HepG2 (cell line): ENCODE results near the gene MBLAC2. TPM values are rescaled to one million over a fixed set of nuclear protein-coding genes. Genes with fewer than 3 reads are reported as not detected.

ENCODE experiments used
- MTA3 ChIP-seq: sonication (generic); formaldehyde crosslinking; IDR thresholded peaks from 2 replicates; pipeline ENCODE4 v1.4.0; 2020; ENCODE audit warnings: missing genetic modification reagents
- ZNF326 ChIP-seq: sonication (generic); formaldehyde crosslinking; IDR thresholded peaks from 2 replicates; pipeline ENCODE4 v1.4.0; 2020; ENCODE audit warnings: missing genetic modification reagents, borderline replicate concordance
- ZNF430 ChIP-seq: sonication (generic); formaldehyde crosslinking; IDR thresholded peaks from 2 replicates; pipeline ENCODE4 v1.9.0; 2021; ENCODE audit warnings: mild to moderate bottlenecking, missing genetic modification reagents
- polyA plus RNA-seq, 8 experiments: library from polyadenylated mRNA; depleted of rRNA in 3 of 8; stranded (reverse) in 7 of 8; unstranded in 1 of 8; fragments of >200 nt; fragmentation: Illumina TruSeq in 4 of 8; extraction: Trizol in 4 of 8; gene quantifications; 2 replicates each; pipeline versions ENCODE4 v1.2.1 to v1.2.3, GENCODE V29; 2011 to 2016; ENCODE audit warnings: low read depth in 4 of 8, missing spikeins in 1 of 8, mixed read lengths in 1 of 8; ENCODE audit not compliant: insufficient read depth in 1 of 8
- total RNA-seq, 5 experiments: library from RNA; depleted of rRNA; stranded (reverse); fragments of >200 nt; fragmentation: Illumina TruSeq; extraction: Trizol; gene quantifications; 2 replicates each; pipeline ENCODE4 v1.2.3, GENCODE V29; 2016; ENCODE audit warnings: low read depth in 1 of 5
- TF ChIP-seq, protein P1 (sequence below): sonication (generic); formaldehyde crosslinking; IDR thresholded peaks from 2 replicates; pipeline ENCODE4 v1.5.0; 2020; ENCODE audit warnings: mild to moderate bottlenecking, missing genetic modification reagents, borderline replicate concordance
- TF ChIP-seq, protein P2 (sequence below): IDR thresholded peaks from 2 replicates; pipeline ENCODE4 v1.6.1; 2016; ENCODE audit warnings: low read depth
- TF ChIP-seq, protein P3 (sequence below): sonication (generic); formaldehyde crosslinking; IDR thresholded peaks from 2 replicates; pipeline ENCODE4 v1.8.0; 2022; ENCODE audit warnings: missing genetic modification reagents, mild to moderate bottlenecking, moderate library complexity, borderline replicate concordance
- TF ChIP-seq, protein P4 (sequence below): sonication (generic); formaldehyde crosslinking; IDR thresholded peaks from 2 replicates; pipeline ENCODE4 v1.8.0; 2022; ENCODE audit warnings: low read depth, missing genetic modification reagents
- TF ChIP-seq, protein P5 (sequence below): IDR thresholded peaks from 2 replicates; pipeline ENCODE4 v1.6.1; 2012; ENCODE audit warnings: low read length, improper control_type of control experiment
- TF ChIP-seq, protein P6 (sequence below): sonication (generic); formaldehyde crosslinking; IDR thresholded peaks from 2 replicates; pipeline ENCODE4 v1.5.0; 2020; ENCODE audit warnings: missing genetic modification reagents

The MBLAC2 gene
- total and polyA plus RNA-seq, 2 of the 13 experiments (the other 11 are each of a cell fraction or from before 2014, with no cell fraction given): 2.9 to 4.1 TPM

DNA sequence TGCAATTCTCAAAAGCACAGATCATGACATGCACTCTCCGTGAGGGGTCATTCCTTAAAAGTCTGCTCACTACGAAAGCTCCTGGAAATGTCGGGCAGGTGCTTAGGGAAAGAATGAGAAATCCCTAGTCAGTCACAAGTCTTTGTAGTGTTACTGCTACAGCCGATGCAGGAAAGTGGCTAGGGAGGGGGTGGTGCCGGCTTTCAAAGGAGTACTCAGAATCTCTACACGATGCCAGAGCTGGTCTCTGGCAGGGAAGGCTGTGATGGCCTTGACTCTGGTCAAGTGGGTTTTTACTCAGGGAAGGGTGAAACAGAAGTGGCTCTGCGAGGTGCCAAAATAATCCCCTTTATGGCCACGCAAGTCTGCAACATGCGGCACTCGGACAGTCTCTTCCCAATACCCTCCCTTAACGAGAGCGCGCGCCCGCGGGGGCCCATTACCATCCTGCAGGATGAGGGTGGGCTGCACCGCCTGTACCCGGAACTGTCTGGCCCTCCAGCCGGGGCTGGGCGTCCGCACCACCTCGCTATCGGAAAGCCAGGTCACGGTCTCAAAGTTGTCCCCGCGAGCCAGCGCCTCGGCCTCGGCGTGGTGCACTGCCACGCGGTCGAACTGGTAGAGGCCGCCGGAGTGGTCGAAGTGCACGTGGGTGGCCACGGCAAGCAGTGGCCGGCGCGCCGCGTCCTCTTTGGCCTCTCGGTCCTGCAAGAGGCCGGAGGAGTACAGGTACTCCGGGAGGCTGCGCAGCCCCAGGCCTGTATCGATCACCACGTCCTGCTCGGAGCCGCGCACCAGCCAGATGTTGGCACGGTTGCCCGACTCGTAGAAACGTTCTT lies 956 bp downstream of the MBLAC2 start (continued):
- TF ChIP-seq, protein P1, sequence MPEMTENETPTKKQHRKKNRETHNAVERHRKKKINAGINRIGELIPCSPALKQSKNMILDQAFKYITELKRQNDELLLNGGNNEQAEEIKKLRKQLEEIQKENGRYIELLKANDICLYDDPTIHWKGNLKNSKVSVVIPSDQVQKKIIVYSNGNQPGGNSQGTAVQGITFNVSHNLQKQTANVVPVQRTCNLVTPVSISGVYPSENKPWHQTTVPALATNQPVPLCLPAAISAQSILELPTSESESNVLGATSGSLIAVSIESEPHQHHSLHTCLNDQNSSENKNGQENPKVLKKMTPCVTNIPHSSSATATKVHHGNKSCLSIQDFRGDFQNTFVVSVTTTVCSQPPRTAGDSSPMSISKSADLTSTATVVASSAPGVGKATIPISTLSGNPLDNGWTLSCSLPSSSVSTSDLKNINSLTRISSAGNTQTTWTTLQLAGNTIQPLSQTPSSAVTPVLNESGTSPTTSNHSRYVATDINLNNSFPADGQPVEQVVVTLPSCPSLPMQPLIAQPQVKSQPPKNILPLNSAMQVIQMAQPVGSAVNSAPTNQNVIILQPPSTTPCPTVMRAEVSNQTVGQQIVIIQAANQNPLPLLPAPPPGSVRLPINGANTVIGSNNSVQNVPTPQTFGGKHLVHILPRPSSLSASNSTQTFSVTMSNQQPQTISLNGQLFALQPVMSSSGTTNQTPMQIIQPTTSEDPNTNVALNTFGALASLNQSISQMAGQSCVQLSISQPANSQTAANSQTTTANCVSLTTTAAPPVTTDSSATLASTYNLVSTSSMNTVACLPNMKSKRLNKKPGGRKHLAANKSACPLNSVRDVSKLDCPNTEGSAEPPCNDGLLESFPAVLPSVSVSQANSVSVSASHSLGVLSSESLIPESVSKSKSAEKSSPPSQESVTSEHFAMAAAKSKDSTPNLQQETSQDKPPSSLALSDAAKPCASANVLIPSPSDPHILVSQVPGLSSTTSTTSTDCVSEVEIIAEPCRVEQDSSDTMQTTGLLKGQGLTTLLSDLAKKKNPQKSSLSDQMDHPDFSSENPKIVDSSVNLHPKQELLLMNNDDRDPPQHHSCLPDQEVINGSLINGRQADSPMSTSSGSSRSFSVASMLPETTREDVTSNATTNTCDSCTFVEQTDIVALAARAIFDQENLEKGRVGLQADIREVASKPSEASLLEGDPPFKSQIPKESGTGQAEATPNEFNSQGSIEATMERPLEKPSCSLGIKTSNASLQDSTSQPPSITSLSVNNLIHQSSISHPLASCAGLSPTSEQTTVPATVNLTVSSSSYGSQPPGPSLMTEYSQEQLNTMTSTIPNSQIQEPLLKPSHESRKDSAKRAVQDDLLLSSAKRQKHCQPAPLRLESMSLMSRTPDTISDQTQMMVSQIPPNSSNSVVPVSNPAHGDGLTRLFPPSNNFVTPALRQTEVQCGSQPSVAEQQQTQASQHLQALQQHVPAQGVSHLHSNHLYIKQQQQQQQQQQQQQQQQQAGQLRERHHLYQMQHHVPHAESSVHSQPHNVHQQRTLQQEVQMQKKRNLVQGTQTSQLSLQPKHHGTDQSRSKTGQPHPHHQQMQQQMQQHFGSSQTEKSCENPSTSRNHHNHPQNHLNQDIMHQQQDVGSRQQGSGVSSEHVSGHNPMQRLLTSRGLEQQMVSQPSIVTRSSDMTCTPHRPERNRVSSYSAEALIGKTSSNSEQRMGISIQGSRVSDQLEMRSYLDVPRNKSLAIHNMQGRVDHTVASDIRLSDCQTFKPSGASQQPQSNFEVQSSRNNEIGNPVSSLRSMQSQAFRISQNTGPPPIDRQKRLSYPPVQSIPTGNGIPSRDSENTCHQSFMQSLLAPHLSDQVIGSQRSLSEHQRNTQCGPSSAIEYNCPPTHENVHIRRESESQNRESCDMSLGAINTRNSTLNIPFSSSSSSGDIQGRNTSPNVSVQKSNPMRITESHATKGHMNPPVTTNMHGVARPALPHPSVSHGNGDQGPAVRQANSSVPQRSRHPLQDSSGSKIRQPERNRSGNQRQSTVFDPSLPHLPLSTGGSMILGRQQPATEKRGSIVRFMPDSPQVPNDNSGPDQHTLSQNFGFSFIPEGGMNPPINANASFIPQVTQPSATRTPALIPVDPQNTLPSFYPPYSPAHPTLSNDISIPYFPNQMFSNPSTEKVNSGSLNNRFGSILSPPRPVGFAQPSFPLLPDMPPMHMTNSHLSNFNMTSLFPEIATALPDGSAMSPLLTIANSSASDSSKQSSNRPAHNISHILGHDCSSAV: no peak
- TF ChIP-seq ZNF430 (CRISPR knock-in tag) (peak; percentile 47; the same call in 1 of the 2 replicates), MTA3 (CRISPR knock-in tag) (no peak), ZNF326 (CRISPR knock-in tag) (no peak)
- TF ChIP-seq, protein P2, sequence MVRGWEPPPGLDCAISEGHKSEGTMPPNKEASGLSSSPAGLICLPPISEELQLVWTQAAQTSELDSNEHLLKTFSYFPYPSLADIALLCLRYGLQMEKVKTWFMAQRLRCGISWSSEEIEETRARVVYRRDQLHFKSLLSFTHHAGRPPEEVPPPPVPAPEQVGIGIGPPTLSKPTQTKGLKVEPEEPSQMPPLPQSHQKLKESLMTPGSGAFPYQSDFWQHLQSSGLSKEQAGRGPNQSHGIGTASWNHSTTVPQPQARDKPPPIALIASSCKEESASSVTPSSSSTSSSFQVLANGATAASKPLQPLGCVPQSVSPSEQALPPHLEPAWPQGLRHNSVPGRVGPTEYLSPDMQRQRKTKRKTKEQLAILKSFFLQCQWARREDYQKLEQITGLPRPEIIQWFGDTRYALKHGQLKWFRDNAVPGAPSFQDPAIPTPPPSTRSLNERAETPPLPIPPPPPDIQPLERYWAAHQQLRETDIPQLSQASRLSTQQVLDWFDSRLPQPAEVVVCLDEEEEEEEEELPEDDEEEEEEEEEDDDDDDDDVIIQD (CRISPR knock-in tag): no peak
- TF ChIP-seq, protein P3, sequence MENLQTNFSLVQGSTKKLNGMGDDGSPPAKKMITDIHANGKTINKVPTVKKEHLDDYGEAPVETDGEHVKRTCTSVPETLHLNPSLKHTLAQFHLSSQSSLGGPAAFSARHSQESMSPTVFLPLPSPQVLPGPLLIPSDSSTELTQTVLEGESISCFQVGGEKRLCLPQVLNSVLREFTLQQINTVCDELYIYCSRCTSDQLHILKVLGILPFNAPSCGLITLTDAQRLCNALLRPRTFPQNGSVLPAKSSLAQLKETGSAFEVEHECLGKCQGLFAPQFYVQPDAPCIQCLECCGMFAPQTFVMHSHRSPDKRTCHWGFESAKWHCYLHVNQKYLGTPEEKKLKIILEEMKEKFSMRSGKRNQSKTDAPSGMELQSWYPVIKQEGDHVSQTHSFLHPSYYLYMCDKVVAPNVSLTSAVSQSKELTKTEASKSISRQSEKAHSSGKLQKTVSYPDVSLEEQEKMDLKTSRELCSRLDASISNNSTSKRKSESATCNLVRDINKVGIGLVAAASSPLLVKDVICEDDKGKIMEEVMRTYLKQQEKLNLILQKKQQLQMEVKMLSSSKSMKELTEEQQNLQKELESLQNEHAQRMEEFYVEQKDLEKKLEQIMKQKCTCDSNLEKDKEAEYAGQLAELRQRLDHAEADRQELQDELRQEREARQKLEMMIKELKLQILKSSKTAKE (CRISPR knock-in tag): no peak
- TF ChIP-seq, protein P4, sequence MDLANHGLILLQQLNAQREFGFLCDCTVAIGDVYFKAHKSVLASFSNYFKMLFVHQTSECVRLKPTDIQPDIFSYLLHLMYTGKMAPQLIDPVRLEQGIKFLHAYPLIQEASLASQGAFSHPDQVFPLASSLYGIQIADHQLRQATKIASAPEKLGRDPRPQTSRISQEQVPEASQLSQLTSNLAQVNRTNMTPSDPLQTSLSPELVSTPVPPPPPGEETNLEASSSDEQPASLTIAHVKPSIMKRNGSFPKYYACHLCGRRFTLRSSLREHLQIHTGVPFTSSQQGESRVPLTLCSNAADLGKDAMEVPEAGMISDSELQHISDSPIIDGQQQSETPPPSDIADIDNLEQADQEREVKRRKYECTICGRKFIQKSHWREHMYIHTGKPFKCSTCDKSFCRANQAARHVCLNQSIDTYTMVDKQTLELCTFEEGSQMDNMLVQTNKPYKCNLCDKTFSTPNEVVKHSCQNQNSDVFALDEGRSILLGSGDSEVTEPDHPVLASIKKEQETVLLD (CRISPR knock-in tag): peak; percentile 46; the same call in 1 of the 2 replicates
- TF ChIP-seq, protein P5, sequence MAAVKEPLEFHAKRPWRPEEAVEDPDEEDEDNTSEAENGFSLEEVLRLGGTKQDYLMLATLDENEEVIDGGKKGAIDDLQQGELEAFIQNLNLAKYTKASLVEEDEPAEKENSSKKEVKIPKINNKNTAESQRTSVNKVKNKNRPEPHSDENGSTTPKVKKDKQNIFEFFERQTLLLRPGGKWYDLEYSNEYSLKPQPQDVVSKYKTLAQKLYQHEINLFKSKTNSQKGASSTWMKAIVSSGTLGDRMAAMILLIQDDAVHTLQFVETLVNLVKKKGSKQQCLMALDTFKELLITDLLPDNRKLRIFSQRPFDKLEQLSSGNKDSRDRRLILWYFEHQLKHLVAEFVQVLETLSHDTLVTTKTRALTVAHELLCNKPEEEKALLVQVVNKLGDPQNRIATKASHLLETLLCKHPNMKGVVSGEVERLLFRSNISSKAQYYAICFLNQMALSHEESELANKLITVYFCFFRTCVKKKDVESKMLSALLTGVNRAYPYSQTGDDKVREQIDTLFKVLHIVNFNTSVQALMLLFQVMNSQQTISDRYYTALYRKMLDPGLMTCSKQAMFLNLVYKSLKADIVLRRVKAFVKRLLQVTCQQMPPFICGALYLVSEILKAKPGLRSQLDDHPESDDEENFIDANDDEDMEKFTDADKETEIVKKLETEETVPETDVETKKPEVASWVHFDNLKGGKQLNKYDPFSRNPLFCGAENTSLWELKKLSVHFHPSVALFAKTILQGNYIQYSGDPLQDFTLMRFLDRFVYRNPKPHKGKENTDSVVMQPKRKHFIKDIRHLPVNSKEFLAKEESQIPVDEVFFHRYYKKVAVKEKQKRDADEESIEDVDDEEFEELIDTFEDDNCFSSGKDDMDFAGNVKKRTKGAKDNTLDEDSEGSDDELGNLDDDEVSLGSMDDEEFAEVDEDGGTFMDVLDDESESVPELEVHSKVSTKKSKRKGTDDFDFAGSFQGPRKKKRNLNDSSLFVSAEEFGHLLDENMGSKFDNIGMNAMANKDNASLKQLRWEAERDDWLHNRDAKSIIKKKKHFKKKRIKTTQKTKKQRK: no peak
- TF ChIP-seq, protein P6, sequence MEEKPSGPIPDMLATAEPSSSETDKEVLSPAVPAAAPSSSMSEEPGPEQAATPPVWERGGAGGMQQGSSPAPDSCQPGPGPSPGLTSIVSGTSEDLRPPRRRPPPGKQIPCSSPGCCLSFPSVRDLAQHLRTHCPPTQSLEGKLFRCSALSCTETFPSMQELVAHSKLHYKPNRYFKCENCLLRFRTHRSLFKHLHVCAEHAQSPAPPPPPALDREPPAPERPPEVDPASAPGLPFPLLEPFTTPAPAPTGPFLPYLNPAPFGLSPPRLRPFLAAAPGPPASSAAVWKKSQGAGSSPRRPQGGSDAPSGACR: no peak
